Hematopoietic multipotent progenitor cell treated with erythropoietin and hydrocortisone succinate and interleukin-3 and kit ligand, for 17 days (in vitro differentiated cells): ENCODE measurements around the gene CCL27.
A peak's percentile ranks its signal among the peaks of the same experiment; 100 is the strongest.
"Not testable (repeated sequence)": the region's sequence is repeated elsewhere in the genome, so short reads cannot be mapped to it uniquely, and the experiment has no call there.

ENCODE experiments used
- DNase-seq: peaks from one replicate; pipeline ENCODE4 v3.0.0-alpha.2; 2015; ENCODE audit warnings: low spot score

Gene CCL27

GRCh38 chr9:34650816-34651215, 11.6 kb downstream of the CCL27 start:
- DNase-seq = no peak

DNA sequence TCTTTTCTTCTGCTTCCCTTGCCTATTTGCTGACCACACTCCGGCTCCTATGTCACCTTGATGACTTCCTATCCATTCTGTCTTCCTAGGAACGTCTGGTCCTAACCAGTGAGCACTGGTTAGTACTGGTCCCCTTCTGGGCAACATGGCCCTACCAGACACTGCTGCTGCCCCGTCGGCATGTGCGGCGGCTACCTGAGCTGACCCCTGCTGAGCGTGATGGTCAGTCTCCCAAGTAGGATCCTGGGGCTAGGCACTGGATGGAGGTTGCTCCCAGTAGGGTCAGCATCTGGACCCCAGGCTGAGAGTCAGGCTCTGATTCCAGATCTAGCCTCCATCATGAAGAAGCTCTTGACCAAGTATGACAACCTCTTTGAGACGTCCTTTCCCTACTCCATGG, 13.8 kb downstream of the CCL27 start:
- DNase-seq = no peak

GRCh38 chr9:34647651-34648050, 14.8 kb downstream of the CCL27 start:
- DNase-seq = peak; percentile 77

GRCh38 chr9:34647084-34647403, 15.4 kb downstream of the CCL27 start:
- no peak for DNase-seq

- DNase-seq = peak; percentile 94
These were observed 16.0 kb downstream of the CCL27 start, which contains the start of gene GALT for GRCh38 chr9:34646211-34647083. Gene GALT (plus strand): TSS chr9:34646675. CDS start chr9:34646705, 30 bp downstream.

DNA sequence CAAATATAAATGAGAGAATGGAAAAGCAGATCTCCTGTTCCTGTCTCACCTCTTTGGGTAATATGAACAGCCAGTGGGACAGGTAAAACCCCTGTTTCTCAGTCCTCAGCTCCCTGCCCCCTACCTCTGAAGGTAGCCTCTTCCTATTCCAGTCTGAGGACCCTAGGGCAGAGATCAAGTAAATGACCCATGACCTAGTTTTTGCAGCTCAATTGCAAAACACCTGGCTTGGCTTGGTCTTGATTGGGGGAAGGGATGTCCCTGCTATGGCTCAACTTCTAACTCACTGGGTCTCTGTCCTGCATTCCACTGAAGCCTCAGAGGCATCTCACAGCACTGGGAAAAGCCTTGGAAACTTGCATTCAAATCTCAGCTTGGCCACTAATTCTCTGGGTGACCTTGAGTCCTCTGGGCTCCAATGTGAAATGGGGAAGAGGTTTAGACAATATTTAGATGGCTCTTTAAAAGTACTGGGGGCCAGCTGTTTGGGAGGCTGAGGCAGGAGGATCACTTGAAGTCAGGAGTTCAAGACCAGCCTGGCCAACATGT, 17.6 kb downstream of the CCL27 start:
- no peak for DNase-seq

- no peak for DNase-seq
These were observed 19.8 kb downstream of the CCL27 start for GRCh38 chr9:34642679-34643078.

- not testable (repeated sequence) for DNase-seq
These were observed 23.1 kb downstream of the CCL27 start for GRCh38 chr9:34639322-34639721.

DNA sequence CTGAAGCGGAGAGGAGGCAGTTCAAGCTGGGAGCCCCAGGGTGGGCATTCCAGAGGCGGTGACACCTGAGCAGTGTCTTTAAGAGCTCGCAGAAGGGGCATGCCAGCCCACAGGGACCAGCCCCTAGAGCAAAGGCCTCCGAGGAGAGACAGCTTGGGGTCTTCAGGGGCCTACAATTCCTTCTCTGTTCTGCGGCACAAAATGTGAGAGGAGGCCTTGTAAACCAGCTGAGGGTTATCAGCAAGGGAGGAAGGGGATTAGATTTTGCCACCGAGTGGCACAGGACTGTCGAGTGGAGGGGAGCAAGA, 24.4 kb downstream of the CCL27 start:
- DNase-seq = no peak

DNA sequence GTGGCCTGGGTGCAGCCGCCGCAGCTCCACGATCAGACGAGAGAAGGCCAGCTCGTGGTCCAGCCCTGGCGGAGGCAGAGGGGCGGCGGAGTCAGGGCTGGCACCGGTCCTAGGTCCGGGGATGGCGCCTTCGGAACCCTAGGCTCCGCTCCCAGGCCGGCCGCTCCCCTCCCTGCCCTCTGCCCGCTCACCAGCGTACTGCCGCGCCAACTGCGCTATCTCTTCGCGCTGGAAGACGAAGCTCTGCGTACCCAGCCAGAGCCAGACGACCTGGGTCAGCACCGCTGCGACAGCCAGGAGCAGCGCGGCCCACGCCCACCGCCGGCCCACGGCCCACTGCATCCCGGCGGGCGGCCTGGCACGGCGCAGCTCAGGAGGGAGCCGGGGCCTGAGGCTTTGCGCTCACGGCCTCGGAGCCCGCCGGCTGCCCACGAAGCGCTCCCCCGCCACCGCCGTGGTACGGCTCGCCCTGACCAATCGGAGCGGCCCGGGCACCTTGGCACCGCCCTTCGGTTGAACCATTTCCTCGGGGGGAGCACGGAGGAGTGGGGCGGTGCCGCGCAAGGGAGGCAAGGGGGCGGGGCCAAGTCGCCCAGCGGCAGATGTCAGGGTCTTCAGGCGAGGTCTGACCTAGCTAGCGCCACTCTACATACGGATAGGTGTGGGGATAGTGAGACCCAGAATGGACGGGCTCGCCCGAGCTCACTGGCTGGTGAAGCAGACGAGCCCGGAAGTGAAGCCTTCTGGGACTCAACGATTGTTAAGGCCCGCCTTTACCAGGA, 24.9 kb downstream of the CCL27 start, which contains the start of gene SIGMAR1:
Gene SIGMAR1 (minus strand): TSS at position 432 of the 782 bp plus-strand sequence. CDS start 90 bp downstream, at position 342.
- DNase-seq = peak; percentile 97

GRCh38 chr9:34636791-34637355, 25.6 kb downstream of the CCL27 start:
- DNase-seq = no peak

DNA sequence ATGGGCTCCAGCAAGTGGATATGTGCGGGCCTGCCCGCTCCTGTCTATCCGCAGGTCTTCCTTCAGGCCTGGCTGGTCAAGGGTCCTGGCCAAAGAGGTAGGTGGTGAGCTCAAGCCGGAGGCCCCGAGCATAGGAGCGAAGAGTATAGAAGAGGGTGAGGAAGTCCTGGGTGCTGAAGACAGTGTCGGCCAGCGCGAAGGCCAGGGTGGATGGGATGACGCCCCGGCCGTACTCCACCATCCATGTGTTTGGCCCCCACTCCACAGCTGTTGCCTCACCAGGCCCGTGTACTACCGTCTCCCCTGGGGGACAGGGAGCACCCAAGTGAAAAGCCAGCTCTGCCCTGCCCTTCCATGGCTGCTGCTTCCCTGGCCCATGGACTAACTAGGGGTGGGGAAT, 26.9 kb downstream of the CCL27 start:
- DNase-seq = no peak

GRCh38 chr9:34634551-34635248, 27.8 kb downstream of the CCL27 start:
- DNase-seq = no peak

GRCh38 chr9:34633851-34634550, 28.5 kb downstream of the CCL27 start:
- DNase-seq = peak; percentile 85

- no peak for DNase-seq
These were observed 29.3 kb downstream of the CCL27 start for GRCh38 chr9:34633166-34633565.

DNA sequence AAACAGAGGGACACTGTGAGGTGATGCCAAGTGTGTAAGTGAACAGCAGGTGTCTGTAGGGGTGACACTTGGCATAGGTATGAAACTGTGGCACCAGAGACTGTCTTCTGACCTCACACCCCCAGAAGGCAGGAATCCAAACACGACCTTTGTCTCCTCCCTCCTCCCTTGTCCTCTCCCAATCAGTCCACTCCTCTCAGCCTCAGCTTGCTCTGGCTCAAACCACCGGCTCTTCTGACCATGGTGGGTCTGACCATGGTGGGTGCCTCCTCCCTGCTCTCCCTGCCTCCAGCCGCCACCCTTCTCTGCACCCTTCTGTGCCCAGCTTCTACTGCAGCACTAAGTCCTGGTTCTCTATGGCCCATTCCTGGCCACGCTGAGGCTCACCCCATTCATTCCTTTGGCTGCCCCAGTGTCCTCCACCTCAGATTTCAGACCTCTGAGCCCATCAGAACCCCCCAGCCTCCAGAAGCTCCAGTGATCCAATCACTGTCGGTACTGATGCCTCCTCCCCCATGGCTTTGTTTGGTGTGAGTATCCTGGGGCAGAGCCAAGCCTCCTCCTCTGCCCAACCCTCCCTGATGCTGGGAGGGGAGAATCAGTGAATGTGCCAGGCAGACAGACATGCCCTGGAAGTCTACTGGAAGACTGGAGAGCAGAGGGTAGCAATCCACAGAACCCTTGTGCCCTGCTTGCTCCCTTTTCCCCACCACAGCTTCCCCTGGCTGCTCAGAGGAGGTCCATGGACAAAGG, 31.9 kb downstream of the CCL27 start:
- no peak for DNase-seq

GRCh38 chr9:34629491-34629808, 33.0 kb downstream of the CCL27 start:
- no peak for DNase-seq

- DNase-seq = no peak
These were observed 33.6 kb downstream of the CCL27 start, which contains the start of gene ARID3C for GRCh38 chr9:34628656-34629490. Gene ARID3C (minus strand): TSS chr9:34629066. CDS start chr9:34628014, 1,052 bp downstream.

- no peak for DNase-seq
These were observed 34.5 kb downstream of the CCL27 start for GRCh38 chr9:34627716-34628655.
